ENCODE data around the gene KIF1C. TPM values are rescaled to one million over a fixed set of nuclear protein-coding genes. Genes with fewer than 3 reads are reported as not detected.

Gene KIF1C
- total and polyA plus RNA-seq, 9 of the 15 experiments (the other 6 are each of a cell fraction or from before 2014, with no cell fraction given): 0.38 to 68.4 (median 25.1) TPM

DNA sequence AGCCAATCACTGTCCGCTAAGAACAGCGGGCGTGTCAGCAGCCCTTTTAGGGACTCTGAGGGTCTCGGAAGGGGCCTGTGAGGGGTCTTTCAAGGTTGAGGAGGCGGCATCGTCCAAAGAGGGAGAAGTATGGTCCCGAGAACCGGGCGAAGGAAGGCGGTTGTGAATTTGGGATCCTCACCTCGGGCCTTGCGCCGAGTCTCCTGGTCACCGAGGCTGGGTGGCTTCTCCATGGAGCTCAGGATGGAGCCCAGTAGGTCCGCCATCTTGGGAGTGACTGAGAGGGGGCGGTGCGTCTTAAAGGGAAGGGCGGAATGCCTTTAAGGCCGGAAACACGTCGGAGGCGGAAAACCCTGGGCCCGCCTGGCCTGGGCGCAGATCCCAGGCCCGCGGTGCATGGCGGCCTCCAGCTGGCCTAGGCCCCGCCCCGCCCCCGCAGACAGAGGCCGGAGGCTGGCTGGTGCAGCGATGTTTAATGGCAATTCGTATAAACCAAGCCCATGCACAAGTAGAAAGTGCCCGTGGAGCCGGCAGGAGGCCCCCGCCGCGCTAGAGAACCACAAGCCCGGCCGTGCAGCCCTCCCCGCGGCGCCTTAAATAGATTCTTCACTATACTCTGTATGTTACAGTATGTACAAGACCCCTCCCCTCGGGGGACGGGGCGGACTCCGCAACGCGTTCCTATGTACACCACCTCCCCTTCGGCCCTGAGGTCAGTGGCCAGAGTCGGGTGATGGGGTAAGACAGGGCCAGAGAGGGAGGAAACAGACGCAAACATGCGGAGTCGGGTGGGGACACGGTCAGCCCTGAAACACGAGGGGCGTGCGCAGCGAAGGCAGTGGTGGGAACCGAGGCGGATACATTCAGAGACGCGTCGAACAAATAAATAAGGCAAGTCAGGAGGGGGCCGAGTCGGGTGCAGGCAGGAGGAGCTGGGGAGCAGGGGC lies 29.9 kb upstream of the KIF1C start, which contains the start of gene SPAG7 (continued):
- TF ChIP-seq ZNF592 (IDR thresholded peaks at IDR 0.05) (peak; percentile 62), GTF2E2 (tag; IDR thresholded peaks at IDR 0.05) (no peak), SIX5 (IDR thresholded peaks at IDR 0.05; ENCODE audit: borderline replicate concordance in 1 of 2, insufficient read depth in 1 of 2, low read depth in 1 of 2, low read length in 2 of 2) (no peak), ZNF146 (CRISPR knock-in tag; IDR thresholded peaks at IDR 0.05; ENCODE audit: unreplicated experiment) (no peak), SMAD1 (IDR thresholded peaks at IDR 0.05; ENCODE audit: low read depth, low read length, partially characterized antibody) (peak; percentile 44), NR2C2 (CRISPR knock-in tag; IDR thresholded peaks at IDR 0.05) (peak; percentile 7; the same call in 1 of the 2 replicates), NR2C2 (tag; IDR thresholded peaks at IDR 0.05) (peak; percentile 74), SRF (CRISPR knock-in tag; IDR thresholded peaks at IDR 0.05) (peak in 1 of 2 experiments; percentile 63; a peak in 1 of 4 replicates), MCM7 (IDR thresholded peaks at IDR 0.05) (no peak)
- TF ChIP-seq, protein P1, sequence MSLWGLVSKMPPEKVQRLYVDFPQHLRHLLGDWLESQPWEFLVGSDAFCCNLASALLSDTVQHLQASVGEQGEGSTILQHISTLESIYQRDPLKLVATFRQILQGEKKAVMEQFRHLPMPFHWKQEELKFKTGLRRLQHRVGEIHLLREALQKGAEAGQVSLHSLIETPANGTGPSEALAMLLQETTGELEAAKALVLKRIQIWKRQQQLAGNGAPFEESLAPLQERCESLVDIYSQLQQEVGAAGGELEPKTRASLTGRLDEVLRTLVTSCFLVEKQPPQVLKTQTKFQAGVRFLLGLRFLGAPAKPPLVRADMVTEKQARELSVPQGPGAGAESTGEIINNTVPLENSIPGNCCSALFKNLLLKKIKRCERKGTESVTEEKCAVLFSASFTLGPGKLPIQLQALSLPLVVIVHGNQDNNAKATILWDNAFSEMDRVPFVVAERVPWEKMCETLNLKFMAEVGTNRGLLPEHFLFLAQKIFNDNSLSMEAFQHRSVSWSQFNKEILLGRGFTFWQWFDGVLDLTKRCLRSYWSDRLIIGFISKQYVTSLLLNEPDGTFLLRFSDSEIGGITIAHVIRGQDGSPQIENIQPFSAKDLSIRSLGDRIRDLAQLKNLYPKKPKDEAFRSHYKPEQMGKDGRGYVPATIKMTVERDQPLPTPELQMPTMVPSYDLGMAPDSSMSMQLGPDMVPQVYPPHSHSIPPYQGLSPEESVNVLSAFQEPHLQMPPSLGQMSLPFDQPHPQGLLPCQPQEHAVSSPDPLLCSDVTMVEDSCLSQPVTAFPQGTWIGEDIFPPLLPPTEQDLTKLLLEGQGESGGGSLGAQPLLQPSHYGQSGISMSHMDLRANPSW (CRISPR knock-in tag; IDR thresholded peaks at IDR 0.05): no peak
- TF ChIP-seq, protein P2, sequence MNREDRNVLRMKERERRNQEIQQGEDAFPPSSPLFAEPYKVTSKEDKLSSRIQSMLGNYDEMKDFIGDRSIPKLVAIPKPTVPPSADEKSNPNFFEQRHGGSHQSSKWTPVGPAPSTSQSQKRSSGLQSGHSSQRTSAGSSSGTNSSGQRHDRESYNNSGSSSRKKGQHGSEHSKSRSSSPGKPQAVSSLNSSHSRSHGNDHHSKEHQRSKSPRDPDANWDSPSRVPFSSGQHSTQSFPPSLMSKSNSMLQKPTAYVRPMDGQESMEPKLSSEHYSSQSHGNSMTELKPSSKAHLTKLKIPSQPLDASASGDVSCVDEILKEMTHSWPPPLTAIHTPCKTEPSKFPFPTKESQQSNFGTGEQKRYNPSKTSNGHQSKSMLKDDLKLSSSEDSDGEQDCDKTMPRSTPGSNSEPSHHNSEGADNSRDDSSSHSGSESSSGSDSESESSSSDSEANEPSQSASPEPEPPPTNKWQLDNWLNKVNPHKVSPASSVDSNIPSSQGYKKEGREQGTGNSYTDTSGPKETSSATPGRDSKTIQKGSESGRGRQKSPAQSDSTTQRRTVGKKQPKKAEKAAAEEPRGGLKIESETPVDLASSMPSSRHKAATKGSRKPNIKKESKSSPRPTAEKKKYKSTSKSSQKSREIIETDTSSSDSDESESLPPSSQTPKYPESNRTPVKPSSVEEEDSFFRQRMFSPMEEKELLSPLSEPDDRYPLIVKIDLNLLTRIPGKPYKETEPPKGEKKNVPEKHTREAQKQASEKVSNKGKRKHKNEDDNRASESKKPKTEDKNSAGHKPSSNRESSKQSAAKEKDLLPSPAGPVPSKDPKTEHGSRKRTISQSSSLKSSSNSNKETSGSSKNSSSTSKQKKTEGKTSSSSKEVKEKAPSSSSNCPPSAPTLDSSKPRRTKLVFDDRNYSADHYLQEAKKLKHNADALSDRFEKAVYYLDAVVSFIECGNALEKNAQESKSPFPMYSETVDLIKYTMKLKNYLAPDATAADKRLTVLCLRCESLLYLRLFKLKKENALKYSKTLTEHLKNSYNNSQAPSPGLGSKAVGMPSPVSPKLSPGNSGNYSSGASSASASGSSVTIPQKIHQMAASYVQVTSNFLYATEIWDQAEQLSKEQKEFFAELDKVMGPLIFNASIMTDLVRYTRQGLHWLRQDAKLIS (CRISPR knock-in tag; IDR thresholded peaks at IDR 0.05): peak; percentile 66; the same call in 1 of the 2 replicates
- TF ChIP-seq, protein P3, sequence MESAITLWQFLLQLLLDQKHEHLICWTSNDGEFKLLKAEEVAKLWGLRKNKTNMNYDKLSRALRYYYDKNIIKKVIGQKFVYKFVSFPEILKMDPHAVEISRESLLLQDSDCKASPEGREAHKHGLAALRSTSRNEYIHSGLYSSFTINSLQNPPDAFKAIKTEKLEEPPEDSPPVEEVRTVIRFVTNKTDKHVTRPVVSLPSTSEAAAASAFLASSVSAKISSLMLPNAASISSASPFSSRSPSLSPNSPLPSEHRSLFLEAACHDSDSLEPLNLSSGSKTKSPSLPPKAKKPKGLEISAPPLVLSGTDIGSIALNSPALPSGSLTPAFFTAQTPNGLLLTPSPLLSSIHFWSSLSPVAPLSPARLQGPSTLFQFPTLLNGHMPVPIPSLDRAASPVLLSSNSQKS (CRISPR knock-in tag; IDR thresholded peaks at IDR 0.05): no peak

Measured in K562 (cell line).